Suprapubic skin (tissue), 4 donors: Measurements from ENCODE around the gene BMF. TPM values are rescaled to one million over a fixed set of nuclear protein-coding genes. Genes with fewer than 3 reads are reported as not detected.

Experiments used
- DNase-seq, 2 donors: peaks; one replicate each; pipeline ENCODE4 v3.0.0-alpha.2; 2019; ENCODE audit warnings: low spot score in 2 of 2
- H3K27ac ChIP-seq: fragments of 200-600 bp; sonication (generic); one replicate; pipeline ENCODE4 v1.5.1; 2019
- H3K27me3 ChIP-seq: fragments of 200-600 bp; sonication (generic); one replicate; pipeline ENCODE4 v1.5.1; 2019
- H3K36me3 ChIP-seq: fragments of 200-600 bp; sonication (generic); one replicate; pipeline ENCODE4 v1.5.1; 2019
- H3K4me1 ChIP-seq: fragments of 200-600 bp; sonication (generic); one replicate; pipeline ENCODE4 v1.5.1; 2019
- H3K4me3 ChIP-seq: fragments of 200-600 bp; sonication (generic); one replicate; pipeline ENCODE4 v1.5.1; 2019; ENCODE audit warnings: mild to moderate bottlenecking
- H3K9me3 ChIP-seq: fragments of 200-600 bp; sonication (generic); one replicate; pipeline ENCODE4 v1.5.1; 2019
- CTCF ChIP-seq, 2 donors: fragments of 200-600 bp in 1 of 2; fragments of 450-650 bp in 1 of 2; sonication (generic) in 1 of 2; IDR thresholded peaks; one replicate each; pipeline ENCODE4 v1.5.1; 2016 to 2019; ENCODE audit warnings: antibody characterized with exemption in 2 of 2, mild to moderate bottlenecking in 1 of 2, moderate library complexity in 1 of 2
- EP300 ChIP-seq: sonication (generic); formaldehyde crosslinking; IDR thresholded peaks from one replicate; pipeline ENCODE4 v1.6.1; 2017; ENCODE audit warnings: antibody characterized with exemption
- POLR2A ChIP-seq, 2 donors: fragments of 450-650 bp; IDR thresholded peaks; one replicate each; pipeline ENCODE4 v1.6.1; 2017; ENCODE audit warnings: antibody characterized with exemption in 2 of 2, mild to moderate bottlenecking in 2 of 2, moderate library complexity in 2 of 2
- POLR2AphosphoS5 ChIP-seq, 3 donors: sonication (generic); formaldehyde crosslinking; IDR thresholded peaks; one replicate each; pipeline ENCODE4 v1.6.1; 2017; ENCODE audit warnings: antibody characterized with exemption in 3 of 3
- WGBS: methylation state at CpG from one replicate; pipeline ENCODE4 v1.1.5; 2018; 5-methylcytosine and 5-hydroxymethylcytosine counted together
- total RNA-seq, 4 donors: library from RNA; depleted of rRNA; stranded (reverse); fragments of >200 nt; gene quantifications; one replicate each; pipeline ENCODE4 v1.1.0, GENCODE V29; 2016

Gene BMF
- total RNA-seq, 4 donors from 2014 or later = 2.6 to 11.1 (median 9.8) TPM

DNA sequence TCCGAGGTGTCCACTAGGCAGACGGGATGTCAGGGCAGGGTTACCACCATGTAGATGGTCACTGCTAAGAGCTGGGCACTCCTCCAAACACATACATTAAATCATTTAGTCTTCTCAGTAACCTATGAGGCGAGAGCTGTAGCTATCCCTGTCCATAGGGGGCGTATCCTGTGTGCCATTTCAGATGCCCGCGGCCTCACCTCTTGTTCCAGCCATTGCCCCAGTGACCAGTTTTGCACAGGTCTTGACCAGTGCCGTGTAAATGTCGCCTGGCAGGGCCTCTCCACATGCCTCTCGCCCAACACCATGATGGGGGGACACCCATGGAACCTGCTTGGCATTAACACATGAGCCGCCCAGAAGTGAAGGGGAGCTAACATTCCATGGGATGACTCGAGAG is 48.9 kb downstream of the BMF start:
- H3K4me3 ChIP-seq = no peak overlapping the region
- TF ChIP-seq EP300 (no peak), CTCF (IDR thresholded peaks at IDR 0.05) (no peak), POLR2AphosphoS5 (IDR thresholded peaks at IDR 0.05) (no peak), POLR2A (IDR thresholded peaks at IDR 0.05) (no peak)
- H3K9me3 ChIP-seq = no peaks in the 10 kb centered on the region
- H3K27me3 ChIP-seq = no peaks in the 10 kb centered on the region
- DNase-seq = no peak
- H3K27ac ChIP-seq = no peak overlapping the region
- peaks cover 15% of the 10 kb centered on the region for H3K4me1 ChIP-seq
- H3K36me3 ChIP-seq = no peaks in the 10 kb centered on the region
- WGBS = 89% methylated on average over 11 of the region's 11 CpGs

- 85% methylated on average over 3 of the region's 3 CpGs for WGBS
- no peak overlapping the region for H3K4me3 ChIP-seq
- H3K27ac ChIP-seq = no peak overlapping the region
- TF ChIP-seq POLR2A (IDR thresholded peaks at IDR 0.05) (no peak), POLR2AphosphoS5 (IDR thresholded peaks at IDR 0.05) (no peak), CTCF (IDR thresholded peaks at IDR 0.05) (no peak)
- H3K4me1 ChIP-seq = peaks cover 20% of the 10 kb centered on the region
- no peaks in the 10 kb centered on the region for H3K27me3 ChIP-seq
- H3K36me3 ChIP-seq = no peaks in the 10 kb centered on the region
- DNase-seq = peak in 1 of 2 donors; percentile 47
- H3K9me3 ChIP-seq = no peaks in the 10 kb centered on the region
Observed at GRCh38 chr15:40058476-40059140, 50.1 kb downstream of the BMF start.

GRCh38 chr15:40055576-40056293 is 52.9 kb downstream of the BMF start:
- Histone ChIP-seq H3K27ac (no peak overlapping the region), H3K4me1 (peaks cover 25% of the 10 kb centered on the region), H3K27me3 (no peaks in the 10 kb centered on the region), H3K9me3 (no peaks in the 10 kb centered on the region), H3K4me3 (no peak overlapping the region), H3K36me3 (no peaks in the 10 kb centered on the region)
- DNase-seq = peak in 1 of 2 donors; percentile 68
- TF ChIP-seq CTCF (IDR thresholded peaks at IDR 0.05) = no peak
- no peak for TF ChIP-seq POLR2AphosphoS5 (IDR thresholded peaks at IDR 0.05)
- TF ChIP-seq EP300 = no peak
- no peak for TF ChIP-seq POLR2A (IDR thresholded peaks at IDR 0.05)
- WGBS = 75% methylated on average over 11 of the region's 14 CpGs

- Histone ChIP-seq H3K27me3 (no peaks in the 10 kb centered on the region), H3K36me3 (no peaks in the 10 kb centered on the region), H3K4me3 (no peak overlapping the region), H3K4me1 (peaks cover 25% of the 10 kb centered on the region), H3K9me3 (no peaks in the 10 kb centered on the region), H3K27ac (no peak overlapping the region)
- TF ChIP-seq CTCF (IDR thresholded peaks at IDR 0.05) (no peak), POLR2A (IDR thresholded peaks at IDR 0.05) (no peak), EP300 (no peak), POLR2AphosphoS5 (IDR thresholded peaks at IDR 0.05) (no peak)
- peak in 1 of 2 donors; percentile 74 for DNase-seq
- WGBS = 26% methylated on average over 4 of the region's 6 CpGs
Observed at GRCh38 chr15:40054855-40055575, 53.7 kb downstream of the BMF start.

DNA sequence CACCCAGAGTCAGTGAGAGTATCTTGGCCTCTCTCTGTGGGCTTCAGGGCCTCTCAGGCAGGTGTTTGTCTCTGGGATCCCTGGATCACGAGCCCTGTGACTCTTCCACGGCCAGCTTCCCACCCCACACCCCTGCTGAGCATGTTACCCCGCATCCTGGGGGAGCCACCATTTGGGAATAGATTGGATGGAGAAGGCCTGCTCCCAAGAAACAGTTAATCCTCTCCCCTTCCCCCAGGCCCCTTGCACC is 54.1 kb downstream of the BMF start:
- peaks cover 25% of the 10 kb centered on the region for H3K4me1 ChIP-seq
- H3K4me3 ChIP-seq = no peak overlapping the region
- DNase-seq = no peak
- H3K36me3 ChIP-seq = no peaks in the 10 kb centered on the region
- H3K9me3 ChIP-seq = no peaks in the 10 kb centered on the region
- no peaks in the 10 kb centered on the region for H3K27me3 ChIP-seq
- no CpG with 5 or more reads among the region's 3 CpGs for WGBS
- H3K27ac ChIP-seq = no peak overlapping the region
- TF ChIP-seq POLR2A (IDR thresholded peaks at IDR 0.05) (no peak), POLR2AphosphoS5 (IDR thresholded peaks at IDR 0.05) (no peak), EP300 (no peak), CTCF (IDR thresholded peaks at IDR 0.05) (no peak)
